ENCODE data around the gene ADGRL3. TPM values are rescaled to one million over a fixed set of nuclear protein-coding genes. Genes with fewer than 3 reads are reported as not detected.
"Not testable (repeated sequence)": the region's sequence is repeated elsewhere in the genome, so short reads cannot be mapped to it uniquely, and the experiment has no call there.

Gene ADGRL3
- total RNA-seq, 1 donor from 2014 or later = not detected

DNA sequence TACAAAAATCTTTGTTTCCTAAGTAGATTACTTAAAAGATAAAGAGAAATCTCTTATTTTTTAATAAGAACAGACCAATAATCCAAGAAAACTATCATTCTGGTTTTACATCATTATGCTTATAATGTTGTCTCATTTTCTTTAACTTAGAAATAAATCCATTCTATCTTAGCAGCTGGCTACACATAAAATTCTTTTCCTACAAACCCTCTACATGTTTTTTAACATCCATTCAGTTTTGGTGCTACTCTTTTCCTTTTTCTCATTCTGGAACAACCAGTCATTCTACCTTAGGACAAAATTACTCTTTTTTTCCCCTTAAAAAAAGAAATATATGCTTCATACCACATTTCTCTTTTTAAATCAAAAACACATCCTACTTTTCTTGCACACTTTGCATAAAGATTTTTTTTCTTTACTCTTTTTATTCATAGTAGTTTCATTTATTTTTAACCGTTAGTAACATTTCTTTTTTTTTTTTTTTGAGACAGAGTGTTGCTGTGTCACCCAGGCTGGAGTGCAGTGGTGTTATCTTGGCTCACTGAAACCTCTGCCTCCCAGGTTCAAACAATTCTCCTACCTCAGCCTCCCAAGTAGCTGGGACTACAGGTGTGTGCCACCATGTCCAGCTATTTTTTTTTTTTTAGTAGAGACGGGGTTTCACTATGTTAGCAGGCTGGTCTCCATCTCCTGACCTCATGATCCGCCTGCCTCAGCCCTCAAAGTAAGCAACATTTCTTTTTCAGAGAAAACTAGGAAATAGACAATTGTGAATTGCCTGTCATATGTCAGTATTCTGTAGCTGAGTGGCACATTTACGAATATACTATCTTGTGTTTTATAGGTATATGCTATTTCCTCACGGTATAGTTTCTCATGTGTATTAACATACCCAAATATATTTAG, 562.8 kb downstream of the ADGRL3 start:
- CTCF ChIA-PET = no interaction called here
- TF ChIP-seq, protein P1, sequence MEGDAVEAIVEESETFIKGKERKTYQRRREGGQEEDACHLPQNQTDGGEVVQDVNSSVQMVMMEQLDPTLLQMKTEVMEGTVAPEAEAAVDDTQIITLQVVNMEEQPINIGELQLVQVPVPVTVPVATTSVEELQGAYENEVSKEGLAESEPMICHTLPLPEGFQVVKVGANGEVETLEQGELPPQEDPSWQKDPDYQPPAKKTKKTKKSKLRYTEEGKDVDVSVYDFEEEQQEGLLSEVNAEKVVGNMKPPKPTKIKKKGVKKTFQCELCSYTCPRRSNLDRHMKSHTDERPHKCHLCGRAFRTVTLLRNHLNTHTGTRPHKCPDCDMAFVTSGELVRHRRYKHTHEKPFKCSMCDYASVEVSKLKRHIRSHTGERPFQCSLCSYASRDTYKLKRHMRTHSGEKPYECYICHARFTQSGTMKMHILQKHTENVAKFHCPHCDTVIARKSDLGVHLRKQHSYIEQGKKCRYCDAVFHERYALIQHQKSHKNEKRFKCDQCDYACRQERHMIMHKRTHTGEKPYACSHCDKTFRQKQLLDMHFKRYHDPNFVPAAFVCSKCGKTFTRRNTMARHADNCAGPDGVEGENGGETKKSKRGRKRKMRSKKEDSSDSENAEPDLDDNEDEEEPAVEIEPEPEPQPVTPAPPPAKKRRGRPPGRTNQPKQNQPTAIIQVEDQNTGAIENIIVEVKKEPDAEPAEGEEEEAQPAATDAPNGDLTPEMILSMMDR (IDR thresholded peaks at IDR 0.05) = no peak
- no peaks in the 10 kb centered on the region for H3K27me3 Mint-ChIP-seq
- DNase-seq (no peak), ATAC-seq (ENCODE audit: low read depth) (no peak)
- intact Hi-C loops (cut with micrococcal nuclease) = no loop called here
- H3K27ac Mint-ChIP-seq = no peak overlapping the region
- peaks cover 7% of the 10 kb centered on the region for H3K9me3 Mint-ChIP-seq
- no peaks in the 10 kb centered on the region for H3K36me3 Mint-ChIP-seq (ENCODE audit: low read depth)
- POLR2A ChIA-PET = no interaction called here
- no peak overlapping the region for H3K4me3 Mint-ChIP-seq
- H3K4me1 Mint-ChIP-seq = no peaks in the 10 kb centered on the region

DNA sequence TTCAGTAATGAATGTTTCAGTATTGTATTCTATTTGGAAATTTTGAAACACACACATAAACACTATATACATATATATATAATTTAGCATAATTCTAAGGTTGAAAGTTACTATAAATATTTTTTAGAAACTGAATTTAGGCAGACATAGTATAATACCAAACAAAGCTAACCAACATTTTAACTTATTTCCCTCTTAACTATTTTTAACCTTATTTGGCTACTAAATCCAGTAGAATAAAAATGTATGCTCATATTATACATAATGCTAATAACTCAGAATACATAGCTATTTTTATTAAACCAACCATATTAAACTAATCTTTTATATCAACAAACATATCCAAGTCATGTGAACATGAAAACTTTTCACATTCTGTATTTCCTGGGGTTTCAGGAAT, 563.6 kb downstream of the ADGRL3 start:
- peaks cover 7% of the 10 kb centered on the region for H3K9me3 Mint-ChIP-seq
- POLR2A ChIA-PET = no interaction called here
- H3K27me3 Mint-ChIP-seq = no peaks in the 10 kb centered on the region
- DNase-seq (no peak), ATAC-seq (ENCODE audit: low read depth) (no peak)
- CTCF ChIA-PET = no interaction called here
- H3K4me1 Mint-ChIP-seq = no peaks in the 10 kb centered on the region
- H3K36me3 Mint-ChIP-seq (ENCODE audit: low read depth) = no peaks in the 10 kb centered on the region
- intact Hi-C loops (cut with micrococcal nuclease) = no loop called here
- TF ChIP-seq, protein P1 (IDR thresholded peaks at IDR 0.05) = no peak
- no peak overlapping the region for H3K27ac Mint-ChIP-seq
- no peak overlapping the region for H3K4me3 Mint-ChIP-seq

DNA sequence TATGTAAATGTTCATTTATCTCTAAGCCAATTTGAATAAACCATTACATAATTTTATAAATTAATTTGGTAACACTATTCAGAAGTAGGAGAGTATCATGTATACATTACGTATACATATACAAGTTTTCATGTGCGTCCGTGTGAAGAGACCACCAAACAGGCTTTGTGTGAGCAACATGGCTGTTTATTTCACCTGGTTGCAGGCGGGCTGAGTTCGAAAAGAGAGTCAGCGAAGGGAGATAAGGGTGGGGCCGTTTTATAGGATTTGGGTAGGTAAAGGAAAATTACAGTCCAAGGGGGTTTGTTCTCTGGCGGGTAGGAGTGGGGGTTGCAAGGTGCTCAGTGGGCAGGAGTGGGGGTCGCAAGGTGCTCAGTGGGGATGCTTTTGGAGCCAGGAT, 564.0 kb downstream of the ADGRL3 start:
- H3K27me3 Mint-ChIP-seq; H3K27ac Mint-ChIP-seq; intact Hi-C loops (cut with micrococcal nuclease); H3K4me3 Mint-ChIP-seq; ATAC-seq (ENCODE audit: low read depth); H3K36me3 Mint-ChIP-seq (ENCODE audit: low read depth); CTCF ChIA-PET; DNase-seq; H3K9me3 Mint-ChIP-seq; H3K4me1 Mint-ChIP-seq; POLR2A ChIA-PET: not testable (repeated sequence)

DNA sequence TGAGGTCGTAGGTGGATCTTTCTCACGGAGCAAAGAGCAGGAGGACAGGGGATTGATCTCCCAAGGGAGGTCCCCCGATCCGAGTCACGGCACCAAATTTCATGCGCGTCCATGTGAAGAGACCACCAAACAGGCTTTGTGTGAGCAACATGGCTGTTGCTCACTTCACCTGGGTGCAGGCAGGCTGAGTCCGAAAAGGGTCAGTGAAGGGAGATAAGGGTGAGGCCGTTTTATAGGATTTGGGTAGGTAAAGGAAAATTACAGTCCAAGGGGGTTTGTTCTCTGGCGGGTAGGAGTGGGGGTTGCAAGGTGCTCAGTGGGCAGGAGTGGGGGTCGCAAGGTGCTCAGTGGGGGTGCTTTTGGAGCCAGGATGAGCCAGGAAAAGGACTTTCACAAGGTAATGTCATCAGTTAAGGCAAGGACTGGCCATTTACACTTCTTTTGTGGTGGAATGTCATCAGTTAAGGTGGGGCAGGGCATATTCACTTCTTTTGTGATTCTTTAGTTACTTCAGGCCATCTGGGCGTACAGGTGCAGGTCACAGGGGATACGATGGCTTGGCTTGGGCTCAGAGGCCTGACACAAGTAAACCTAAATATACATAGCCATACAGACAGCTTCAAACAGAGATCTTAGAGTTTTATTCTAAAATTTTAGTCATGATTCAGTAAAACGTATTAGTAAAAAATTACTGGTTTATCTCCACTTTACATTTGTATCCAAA, 569.5 kb downstream of the ADGRL3 start:
- H3K4me3 Mint-ChIP-seq; H3K27ac Mint-ChIP-seq; ATAC-seq (ENCODE audit: low read depth); H3K36me3 Mint-ChIP-seq (ENCODE audit: low read depth); DNase-seq; H3K27me3 Mint-ChIP-seq; H3K9me3 Mint-ChIP-seq; POLR2A ChIA-PET; intact Hi-C loops (cut with micrococcal nuclease); H3K4me1 Mint-ChIP-seq; CTCF ChIA-PET: not testable (repeated sequence)

DNA sequence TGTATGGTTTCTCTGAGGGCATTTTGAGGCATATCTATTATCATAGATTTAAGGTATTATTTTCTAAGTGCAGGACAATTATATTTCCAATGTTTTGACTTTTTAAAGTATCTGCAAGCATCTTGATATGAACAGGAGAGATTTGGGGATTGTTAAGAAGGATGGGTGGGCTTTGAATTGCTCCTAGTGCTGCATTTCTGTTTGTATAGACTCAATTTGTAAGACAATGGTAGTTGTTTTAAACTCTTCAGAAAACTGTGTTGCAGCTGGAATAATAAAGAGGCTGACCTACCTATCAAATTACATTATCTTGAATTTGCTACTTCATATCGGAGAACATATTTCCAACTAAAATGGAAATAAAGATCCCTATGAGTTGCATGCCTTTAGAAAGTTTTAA, 570.3 kb downstream of the ADGRL3 start:
- Mint-ChIP-seq H3K27ac (no peak overlapping the region), H3K4me3 (no peak overlapping the region), H3K4me1 (no peaks in the 10 kb centered on the region), H3K9me3 (peaks cover 3% of the 10 kb centered on the region), H3K27me3 (no peaks in the 10 kb centered on the region), H3K36me3 (ENCODE audit: low read depth) (no peaks in the 10 kb centered on the region)
- ChIA-PET POLR2A (no interaction called here), CTCF (no interaction called here)
- TF ChIP-seq, protein P1 (IDR thresholded peaks at IDR 0.05) = no peak
- DNase-seq (no peak), ATAC-seq (ENCODE audit: low read depth) (no peak)
- intact Hi-C loops (cut with micrococcal nuclease) = no loop called here

DNA sequence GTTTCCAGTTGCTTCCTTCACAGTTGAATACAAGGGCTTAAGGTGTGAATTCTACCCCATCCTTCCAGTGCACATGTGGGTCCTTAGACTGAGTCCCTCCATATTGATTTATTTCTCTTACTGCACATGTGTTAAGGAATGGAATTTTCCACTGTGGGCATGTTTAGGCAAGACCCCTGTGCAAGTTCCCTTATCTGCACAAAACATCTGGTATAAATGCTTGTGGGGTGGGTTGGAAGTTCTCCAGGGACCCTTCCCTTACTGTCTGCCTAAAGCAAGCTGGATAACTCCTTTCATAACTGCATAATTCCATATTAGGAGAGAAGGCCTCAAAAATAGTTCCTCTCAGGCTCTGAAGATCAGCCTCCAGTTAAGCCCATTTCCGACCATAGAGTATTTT, 570.9 kb downstream of the ADGRL3 start:
- CTCF ChIA-PET = no interaction called here

More for the DNA sequence above, 570.9 kb downstream of the ADGRL3 start:
- DNase-seq = no peak
- Mint-ChIP-seq H3K9me3 (peaks cover 3% of the 10 kb centered on the region), H3K27ac (no peak overlapping the region), H3K4me1 (no peaks in the 10 kb centered on the region), H3K4me3 (no peak overlapping the region), H3K36me3 (ENCODE audit: low read depth) (no peaks in the 10 kb centered on the region), H3K27me3 (no peaks in the 10 kb centered on the region)
- POLR2A ChIA-PET = no interaction called here
- TF ChIP-seq, protein P1 (IDR thresholded peaks at IDR 0.05) = no peak
- intact Hi-C loops (cut with micrococcal nuclease) = no loop called here
- no peak for ATAC-seq (ENCODE audit: low read depth)
